Measurements from ENCODE around the gene HECW1. TPM values are rescaled to one million over a fixed set of nuclear protein-coding genes. Genes with fewer than 3 reads are reported as not detected.

Gene HECW1
- total and polyA plus RNA-seq, 2 of the 13 experiments (the other 11 are each of a cell fraction or from before 2014, with no cell fraction given) = not detected

GRCh38 chr7:43582503-43583423 lies 470.3 kb downstream of the HECW1 start, which contains the start of gene STK17A (continued):
- TF ChIP-seq ZNF326 (CRISPR knock-in tag; IDR thresholded peaks at IDR 0.05; ENCODE audit: borderline replicate concordance) (no peak), ZFY (CRISPR knock-in tag; IDR thresholded peaks at IDR 0.05) (peak; percentile 88), ZMYM3 (CRISPR knock-in tag; IDR thresholded peaks at IDR 0.05) (peak; percentile 37; the same call in 1 of the 2 replicates), ARID5B (CRISPR knock-in tag; IDR thresholded peaks at IDR 0.05) (peak; percentile 62; the same call in 1 of the 2 replicates), GATAD2A (CRISPR knock-in tag; IDR thresholded peaks at IDR 0.05) (peak; percentile 55), FOXA1 (IDR thresholded peaks at IDR 0.05) (no peak), FOXA1 (CRISPR knock-in tag; IDR thresholded peaks at IDR 0.05) (no peak), MATR3 (CRISPR knock-in tag; IDR thresholded peaks at IDR 0.05) (no peak), HNF1A (IDR thresholded peaks at IDR 0.05; ENCODE audit: low read depth) (no peak), HNF1A (CRISPR knock-in tag; IDR thresholded peaks at IDR 0.05; ENCODE audit: borderline replicate concordance) (no peak), CHD2 (IDR thresholded peaks at IDR 0.05; ENCODE audit: low read depth, low read length) (peak; percentile 53; the same call in 1 of the 2 replicates), HCFC1 (IDR thresholded peaks at IDR 0.05; ENCODE audit: low read depth, low read length) (peak; percentile 16; the same call in 1 of the 2 replicates), ZBTB2 (CRISPR knock-in tag; IDR thresholded peaks at IDR 0.05; ENCODE audit: low read depth) (peak; percentile 35; the same call in 1 of the 2 replicates), SNAPC4 (CRISPR knock-in tag; IDR thresholded peaks at IDR 0.05) (0 out of 2 replicates have a peak, but pooled peaks have one; percentile 26)

Measured in HepG2 (cell line).